K562 (cell line): ENCODE results near the gene SKOR1. TPM values are rescaled to one million over a fixed set of nuclear protein-coding genes. Genes with fewer than 3 reads are reported as not detected.

Experiments
- DPF2 ChIP-seq: fragments of 450-650 bp; IDR thresholded peaks from 2 replicates; pipeline ENCODE4 v1.6.1; 2016
- JUND ChIP-seq, 2 experiments: IDR thresholded peaks; 2 replicates in 1 of 2; 3 replicates in 1 of 2; pipeline ENCODE4 v1.6.1; 2011; ENCODE audit warnings: borderline replicate concordance in 2 of 2, low read depth in 2 of 2, low read length in 2 of 2, improper control_type of control experiment in 1 of 2, missing biosample characterization in 1 of 2, missing genetic modification characterization in 1 of 2, missing genetic modification reagents in 1 of 2
- MTA3 ChIP-seq: fragments of 450-650 bp; formaldehyde crosslinking; IDR thresholded peaks from 2 replicates; pipeline ENCODE4 v1.6.1; 2017; ENCODE audit warnings: mild to moderate bottlenecking, borderline replicate concordance
- NRF1 ChIP-seq, 2 experiments: fragments of 450-650 bp; IDR thresholded peaks in 1 of 2; conservative IDR thresholded peaks in 1 of 2; 2 replicates each; pipeline ENCODE4 v1.6.1; 2014; ENCODE audit warnings: mild to moderate bottlenecking in 2 of 2
- ZNF324 ChIP-seq: fragments of 250-450 bp; sonication (Bioruptor Pico); IDR thresholded peaks from 2 replicates; pipeline ENCODE4 v1.4.0; 2020; ENCODE audit warnings: mild to moderate bottlenecking
- ZSCAN29 ChIP-seq: fragments of 450-650 bp; IDR thresholded peaks from 2 replicates; pipeline ENCODE4 v1.6.1; 2017
- polyA plus RNA-seq, 8 experiments: library from polyadenylated mRNA; depleted of rRNA in 4 of 8; stranded (reverse) in 5 of 8; unstranded in 3 of 8; fragments of >200 nt; fragmentation: Nextera tagmentation in 2 of 8; fragmentation: Illumina TruSeq in 1 of 8; extraction: Ambion mirVana in 2 of 8; extraction: Trizol in 1 of 8; gene quantifications; 2 replicates each; pipeline versions ENCODE4 v1.2.1 to v1.2.3, GENCODE V29; 2011 to 2014; ENCODE audit warnings: inconsistent platforms in 1 of 8, missing spikeins in 1 of 8
- total RNA-seq, 7 experiments: library from RNA; depleted of rRNA in 6 of 7; stranded (reverse); fragments of >200 nt in 6 of 7; fragmentation: Illumina TruSeq in 2 of 7; extraction: Trizol in 2 of 7; gene quantifications; 2 replicates each; pipeline versions ENCODE4 v1.2.1 to v1.2.3, GENCODE V29; 2011 to 2021; ENCODE audit warnings: low replicate concordance in 1 of 7
- TF ChIP-seq, protein P1 (sequence below): fragments of 450-650 bp; IDR thresholded peaks from 2 replicates; pipeline ENCODE4 v1.6.1; 2016; ENCODE audit warnings: low read depth, mild to moderate bottlenecking, moderate library complexity
- TF ChIP-seq, protein P2 (sequence below): fragments of 250-450 bp; sonication (Bioruptor Pico); IDR thresholded peaks from 2 replicates; pipeline ENCODE4 v1.5.0; 2021
- TF ChIP-seq, protein P3 (sequence below): fragments of 250-450 bp; sonication (Bioruptor Pico); IDR thresholded peaks from 2 replicates; pipeline ENCODE4 v1.8.0; 2021; ENCODE audit warnings: borderline replicate concordance, mild to moderate bottlenecking, moderate library complexity; ENCODE audit not compliant: poor library complexity, severe bottlenecking

Gene SKOR1
- total and polyA plus RNA-seq, 9 of the 15 experiments (the other 6 are each of a cell fraction or from before 2014, with no cell fraction given): 0.04 to 0.41 (median 0.09) TPM; not detected in 3

DNA sequence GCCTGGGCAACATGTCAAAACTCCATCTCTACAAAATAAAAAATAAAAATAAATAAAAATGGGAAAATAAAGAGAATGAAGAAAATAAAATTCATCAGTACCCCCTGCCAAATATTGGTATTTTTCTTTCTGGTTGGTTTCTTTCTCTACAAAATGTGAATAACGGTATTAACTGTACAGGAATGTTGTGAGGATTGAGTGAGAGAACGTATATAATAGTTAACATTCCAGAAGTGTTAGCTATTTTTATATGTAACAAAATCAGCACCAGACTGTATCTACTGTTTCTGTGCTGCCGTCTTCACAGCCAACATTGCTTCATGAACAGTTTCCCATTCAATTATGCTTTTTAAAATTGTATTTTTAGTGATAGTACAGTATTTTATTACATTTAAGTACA, 40.0 kb downstream of the SKOR1 start (continued):
- TF ChIP-seq ZNF324: no peak
- no peak for TF ChIP-seq NRF1 (conservative IDR thresholded peaks at IDR 0.05 in 1 of 2, IDR thresholded peaks at IDR 0.05 in 1 of 2)
- TF ChIP-seq, protein P1, sequence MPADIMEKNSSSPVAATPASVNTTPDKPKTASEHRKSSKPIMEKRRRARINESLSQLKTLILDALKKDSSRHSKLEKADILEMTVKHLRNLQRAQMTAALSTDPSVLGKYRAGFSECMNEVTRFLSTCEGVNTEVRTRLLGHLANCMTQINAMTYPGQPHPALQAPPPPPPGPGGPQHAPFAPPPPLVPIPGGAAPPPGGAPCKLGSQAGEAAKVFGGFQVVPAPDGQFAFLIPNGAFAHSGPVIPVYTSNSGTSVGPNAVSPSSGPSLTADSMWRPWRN: no peak
- no peak for TF ChIP-seq DPF2
- TF ChIP-seq, protein P2, sequence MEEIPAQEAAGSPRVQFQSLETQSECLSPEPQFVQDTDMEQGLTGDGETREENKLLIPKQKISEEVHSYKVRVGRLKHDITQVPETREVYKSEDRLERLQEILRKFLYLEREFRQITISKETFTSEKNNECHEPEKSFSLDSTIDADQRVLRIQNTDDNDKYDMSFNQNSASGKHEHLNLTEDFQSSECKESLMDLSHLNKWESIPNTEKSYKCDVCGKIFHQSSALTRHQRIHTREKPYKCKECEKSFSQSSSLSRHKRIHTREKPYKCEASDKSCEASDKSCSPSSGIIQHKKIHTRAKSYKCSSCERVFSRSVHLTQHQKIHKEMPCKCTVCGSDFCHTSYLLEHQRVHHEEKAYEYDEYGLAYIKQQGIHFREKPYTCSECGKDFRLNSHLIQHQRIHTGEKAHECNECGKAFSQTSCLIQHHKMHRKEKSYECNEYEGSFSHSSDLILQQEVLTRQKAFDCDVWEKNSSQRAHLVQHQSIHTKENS (CRISPR knock-in tag): no peak
- TF ChIP-seq, protein P3, sequence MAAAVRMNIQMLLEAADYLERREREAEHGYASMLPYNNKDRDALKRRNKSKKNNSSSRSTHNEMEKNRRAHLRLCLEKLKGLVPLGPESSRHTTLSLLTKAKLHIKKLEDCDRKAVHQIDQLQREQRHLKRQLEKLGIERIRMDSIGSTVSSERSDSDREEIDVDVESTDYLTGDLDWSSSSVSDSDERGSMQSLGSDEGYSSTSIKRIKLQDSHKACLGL (CRISPR knock-in tag): no peak
- no peak for TF ChIP-seq ZSCAN29
- TF ChIP-seq MTA3: no peak
- no peak for TF ChIP-seq JUND (IDR thresholded peaks at IDR 0.05; ENCODE audit: borderline replicate concordance, low read depth, low read length)
- no peak for TF ChIP-seq JUND (tag; IDR thresholded peaks at IDR 0.05; ENCODE audit: borderline replicate concordance, low read depth, low read length)
